ENCODE results near the gene CT55. TPM values are rescaled to one million over a fixed set of nuclear protein-coding genes. Genes with fewer than 3 reads are reported as not detected.

CT55 gene
- total RNA-seq, 1 experiment from 2014 or later = not detected

GRCh38 chrX:135213200-135213844 is 42.1 kb upstream of the CT55 start:
- DNase-seq = no peak
- Histone ChIP-seq H3K23me2 (ENCODE audit: insufficient read length, low read depth, low read length, poor library complexity, severe bottlenecking) (no peaks in the 10 kb centered on the region), H2BK120ac (ENCODE audit: low read depth, low read length, poor library complexity, severe bottlenecking) (no peak overlapping the region), H3K56ac (ENCODE audit: insufficient read length, low read depth, low read length) (no peak overlapping the region), H3K27me3 (ENCODE audit: insufficient read depth, low read length) (no peaks in the 10 kb centered on the region), H2AK5ac (ENCODE audit: insufficient read length, low read length) (no peak overlapping the region), H3K4me1 (ENCODE audit: insufficient read depth, low read length) (no peaks in the 10 kb centered on the region), H4K5ac (ENCODE audit: insufficient read length, low read depth, low read length) (no peak overlapping the region), H4K91ac (ENCODE audit: insufficient read length, low read depth, low read length) (no peak overlapping the region), H3K9ac (ENCODE audit: extremely low read depth, insufficient read length, low read length) (no peak overlapping the region), H3K79me1 (ENCODE audit: insufficient read depth, low read depth, low read length, poor library complexity, severe bottlenecking) (no peaks in the 10 kb centered on the region), H3K18ac (ENCODE audit: insufficient read length, low read depth, low read length) (no peak overlapping the region), H4K20me1 (ENCODE audit: control insufficient read depth, insufficient read depth, insufficient read length) (no peaks in the 10 kb centered on the region), H4K8ac (replicated peaks; ENCODE audit: insufficient read length, low read depth, low read length) (no peak overlapping the region), H2BK15ac (ENCODE audit: low read depth, low read length) (no peak overlapping the region), H3K14ac (ENCODE audit: insufficient read depth, low read length) (no peak overlapping the region), H3K4ac (ENCODE audit: low read depth, low read length) (no peak overlapping the region), H3K79me2 (ENCODE audit: insufficient read depth, low read length) (no peaks in the 10 kb centered on the region), H3K9me3 (ENCODE audit: control insufficient read depth, low read depth, low read length) (peaks cover 23% of the 10 kb centered on the region), H3K27ac (ENCODE audit: insufficient read length, low read depth, low read length) (no peak overlapping the region), H2BK5ac (ENCODE audit: insufficient read length, low read length) (no peak overlapping the region), H3T11ph (ENCODE audit: low read length) (no peak overlapping the region), H2AFZ (ENCODE audit: low read length) (no peak overlapping the region), H2BK12ac (ENCODE audit: insufficient read length, low read depth, low read length) (no peak overlapping the region), H3K23ac (ENCODE audit: insufficient read length, low read depth, low read length) (no peak overlapping the region), H2BK20ac (ENCODE audit: low read depth, low read length, poor library complexity, severe bottlenecking) (no peak overlapping the region), H3K4me2 (ENCODE audit: insufficient read depth, insufficient read length, low read length) (no peak overlapping the region)
- Mint-ChIP-seq H3K27ac (no peak overlapping the region), H3K27me3 (ENCODE audit: low read depth) (peaks cover 1% of the 10 kb centered on the region; the same call in 1 of the 2 replicates), H3K4me3 (no peak overlapping the region), H3K4me1 (no peaks in the 10 kb centered on the region), H3K9me3 (peaks cover 33 to 42% of the 10 kb centered on the region in 2 experiments), H3K36me3 (ENCODE audit: insufficient read depth in 1 of 3, low read depth in 3 of 3) (no peaks in the 10 kb centered on the region; a peak in 1 of 7 replicates)
- WGBS (ENCODE audit: extremely low coverage, insufficient read length, low lambda C conversion rate) = no CpG with 5 or more reads among the region's 8 CpGs
- no peak for TF ChIP-seq CTCF (conservative IDR thresholded peaks at IDR 0.05)
